ENCODE results near the gene RHCE.
"Not testable (repeated sequence)": the region's sequence is repeated elsewhere in the genome, so short reads cannot be mapped to it uniquely, and the experiment has no call there.

RHCE gene

DNA sequence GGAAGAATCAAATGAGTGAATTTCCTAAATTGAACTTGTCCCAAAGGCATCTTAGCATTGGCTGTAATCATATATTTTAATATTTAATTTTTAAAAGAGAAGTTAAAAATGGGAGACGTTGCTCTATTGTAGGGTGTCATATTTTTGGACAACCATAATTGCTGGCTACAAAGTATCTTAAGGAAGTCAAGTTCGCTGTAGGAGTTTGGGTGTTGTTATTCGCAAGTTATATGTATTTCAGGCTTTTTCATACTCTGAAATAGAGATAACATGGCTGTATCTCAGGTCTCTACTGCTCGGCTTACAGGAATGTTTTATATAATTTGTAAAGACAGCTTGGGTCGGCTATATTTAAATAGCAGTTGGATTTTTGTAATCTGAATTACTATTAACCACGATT is 81.6 kb downstream of the RHCE start:
- no peak for DNase-seq

- DNase-seq: no peak
These were observed 82.2 kb downstream of the RHCE start, which contains the start of gene TMEM50A for GRCh38 chr1:25338188-25338981. TSS of gene TMEM50A (plus strand) at chr1:25338334. CDS start at chr1:25340487, 2,153 bp downstream.

- DNase-seq: not testable (repeated sequence)
These were observed 83.0 kb downstream of the RHCE start for GRCh38 chr1:25337483-25338187.

DNA sequence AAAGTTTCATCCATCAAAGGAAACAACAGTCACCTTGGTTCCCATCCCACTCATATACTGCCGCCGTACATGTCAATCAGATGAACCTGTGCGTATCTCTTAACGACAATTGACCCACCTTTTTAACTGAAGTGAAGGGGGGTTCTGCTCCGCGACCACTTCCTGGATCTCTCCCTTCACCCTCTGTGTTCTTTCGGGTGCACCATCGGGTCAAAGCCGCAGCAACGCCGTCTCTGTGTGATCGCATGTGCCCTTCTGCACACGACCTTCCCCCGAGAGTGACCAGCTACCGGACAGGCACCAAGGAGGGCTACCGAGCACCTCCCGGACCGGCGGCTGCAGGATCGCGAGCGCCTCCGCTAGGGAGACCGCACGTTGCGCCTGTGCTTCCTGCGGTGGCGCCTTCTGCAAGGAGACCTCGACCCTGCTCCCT is 83.7 kb downstream of the RHCE start:
- not testable (repeated sequence) for DNase-seq

DNA sequence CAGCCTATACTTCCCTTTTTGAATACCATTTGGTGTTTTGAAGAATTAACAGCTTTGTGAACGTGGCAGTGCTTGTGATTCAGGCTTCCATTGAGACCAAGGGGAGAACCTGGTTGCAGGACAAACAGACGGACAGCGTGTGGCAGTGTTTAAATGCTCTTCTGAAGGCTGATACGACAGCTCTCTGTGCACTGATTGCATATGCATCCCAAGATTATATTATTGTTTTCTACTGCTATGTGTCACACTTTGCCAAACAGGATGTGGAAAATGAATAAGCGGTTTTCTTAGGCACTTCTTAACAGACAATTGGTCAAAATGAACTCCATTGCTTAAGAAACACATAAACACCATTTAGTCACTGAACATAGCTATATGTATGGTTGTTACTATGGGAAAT is 90.7 kb downstream of the RHCE start:
- not testable (repeated sequence) for DNase-seq

GRCh38 chr1:25329336-25329735 is 91.3 kb downstream of the RHCE start:
- DNase-seq: not testable (repeated sequence)

GRCh38 chr1:25328791-25329185 is 91.8 kb downstream of the RHCE start:
- not testable (repeated sequence) for DNase-seq

DNA sequence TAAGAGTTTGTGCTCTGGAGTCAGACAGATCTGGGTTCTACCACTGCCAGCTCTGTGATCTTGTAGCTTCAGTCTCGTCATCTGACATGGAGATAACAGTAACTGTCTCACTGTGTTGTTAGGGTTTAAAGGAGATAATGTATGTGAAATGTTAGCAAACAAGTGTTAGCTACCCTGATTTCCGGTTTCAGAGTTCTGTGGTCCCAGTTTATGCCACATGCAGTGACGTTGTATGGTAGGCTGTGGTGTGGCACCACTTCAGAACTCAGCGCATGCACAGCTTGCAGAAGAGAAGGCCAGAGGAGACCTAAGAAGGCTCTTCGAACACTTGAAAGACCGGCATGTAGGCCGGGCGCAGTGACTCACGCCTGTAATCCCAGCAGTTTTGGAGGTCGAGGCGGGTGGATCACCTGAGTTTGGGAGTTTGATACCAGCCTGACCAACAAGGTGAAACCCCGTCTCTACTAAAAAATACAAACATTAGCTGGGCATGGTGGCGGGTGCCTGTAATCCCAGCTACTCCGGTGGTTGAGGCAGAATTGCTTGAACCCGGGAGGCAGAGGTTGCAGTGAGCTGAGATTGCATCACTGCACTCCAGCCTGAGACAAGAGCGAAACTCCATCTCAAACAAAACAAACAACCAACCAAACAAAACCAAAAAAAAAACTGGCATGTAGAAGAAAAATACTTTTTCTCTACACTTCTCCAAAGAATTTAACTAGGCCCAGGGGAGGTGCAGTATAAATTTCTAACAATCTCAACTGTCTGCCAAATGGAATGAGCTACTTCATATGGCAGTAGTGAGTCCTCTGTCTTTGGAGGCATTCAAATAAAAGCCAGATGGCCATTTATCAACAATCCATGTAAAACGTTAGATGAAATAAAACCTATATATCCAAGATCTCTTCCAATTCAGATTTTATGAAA is 92.5 kb downstream of the RHCE start:
- not testable (repeated sequence) for DNase-seq

- not testable (repeated sequence) for DNase-seq
These were observed 96.2 kb downstream of the RHCE start for GRCh38 chr1:25324407-25324806.

- not testable (repeated sequence) for DNase-seq
These were observed 98.5 kb downstream of the RHCE start for GRCh38 chr1:25322127-25322526.

GRCh38 chr1:25320314-25320938 is 100.2 kb downstream of the RHCE start:
- not testable (repeated sequence) for DNase-seq

DNA sequence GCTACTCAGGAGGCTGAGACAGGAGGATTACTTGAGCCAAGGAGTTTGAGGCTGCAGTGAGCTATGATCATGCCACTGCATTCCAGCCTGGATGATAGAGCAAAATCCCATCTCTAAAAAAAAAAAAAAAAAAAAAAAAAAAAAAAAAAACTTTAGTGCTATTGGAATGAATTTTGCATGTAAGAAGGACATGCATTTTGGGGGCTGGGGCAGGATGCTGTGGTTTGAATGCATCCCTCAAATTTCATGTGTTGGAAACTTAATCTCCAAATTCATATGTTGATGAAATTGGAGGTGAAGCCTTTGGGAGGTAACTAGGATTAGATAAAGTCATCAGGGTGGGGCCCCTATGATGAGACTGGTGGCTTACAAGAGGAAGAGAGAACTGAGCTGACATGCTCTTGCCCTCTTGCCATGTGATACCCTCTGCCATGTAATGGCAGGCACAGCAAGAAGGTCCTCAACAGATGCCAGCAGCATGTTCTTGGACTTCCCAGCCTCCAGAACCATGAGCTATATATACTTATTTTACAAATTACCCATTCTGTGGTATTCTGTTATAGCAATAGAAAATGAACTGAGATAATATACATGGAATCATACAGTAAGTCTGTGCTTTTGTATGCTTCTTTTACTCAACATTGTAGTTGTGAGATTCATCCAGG is 107.7 kb downstream of the RHCE start:
- not testable (repeated sequence) for DNase-seq

Measured in NCI-H187 treated with DMSO at 0.1 percent for 48 hours (cell line).